GM12865 (cell line): ENCODE data around the gene GJC2.

Source experiments
- DNase-seq: peaks from one replicate; pipeline ENCODE4 v3.0.0; 2010; ENCODE audit warnings: low read depth
- H3K4me3 ChIP-seq: 2 replicates; pipeline ENCODE4 v1.5.1; 2011; ENCODE audit warnings: mild to moderate bottlenecking, low read depth, low read length, control low read depth
- CTCF ChIP-seq: IDR thresholded peaks from 2 replicates; pipeline ENCODE4 v1.5.1; 2011; ENCODE audit warnings: low read length, control low read depth, low read depth, inconsistent platforms; ENCODE audit not compliant: insufficient read depth; ENCODE audit errors: missing control alignments

Gene GJC2

GRCh38 chr1:228198977-228199590 is 49.4 kb downstream of the GJC2 start:
- no peak for TF ChIP-seq CTCF
- no peak overlapping the region for H3K4me3 ChIP-seq
- no peak for DNase-seq

- no peak for TF ChIP-seq CTCF
- DNase-seq = no peak
- H3K4me3 ChIP-seq = no peak overlapping the region
Observed at GRCh38 chr1:228204958-228205357, 55.2 kb downstream of the GJC2 start.

GRCh38 chr1:228205526-228206436 is 56.1 kb downstream of the GJC2 start:
- no peak overlapping the region for H3K4me3 ChIP-seq
- no peak for TF ChIP-seq CTCF
- no peak for DNase-seq

- DNase-seq = no peak
- TF ChIP-seq CTCF = no peak
- H3K4me3 ChIP-seq = no peak overlapping the region
Observed at GRCh38 chr1:228206582-228207351, 57.0 kb downstream of the GJC2 start.

GRCh38 chr1:228207381-228207810 is 57.7 kb downstream of the GJC2 start:
- TF ChIP-seq CTCF = no peak
- H3K4me3 ChIP-seq = no peak overlapping the region
- DNase-seq = no peak

GRCh38 chr1:228207851-228208821 is 58.4 kb downstream of the GJC2 start, which contains the start of gene OBSCN:
Gene OBSCN, plus strand, starts transcription at chr1:228208044. Its CDS starts 3,740 bp downstream, at chr1:228211784.
- H3K4me3 ChIP-seq = no peak within 1 kb of the TSS
- DNase-seq = no peak
- TF ChIP-seq CTCF = no peak
